Tibial nerve (tissue), 4 donors: ENCODE data around the gene MTNR1B. TPM values are rescaled to one million over a fixed set of nuclear protein-coding genes. Genes with fewer than 3 reads are reported as not detected.

Experiments used
- DNase-seq, 2 donors: peaks; one replicate each; pipeline ENCODE4 v3.0.0-alpha.2; 2019; ENCODE audit warnings: low spot score in 2 of 2
- H3K27ac ChIP-seq, 4 donors: fragments of 200-600 bp; sonication (generic) in 3 of 4; one replicate each; pipeline ENCODE4 v1.5.1; 2017 to 2019; ENCODE audit warnings: mild to moderate bottlenecking in 1 of 4
- H3K27me3 ChIP-seq, 2 donors: fragments of 200-600 bp; sonication (generic) in 1 of 2; one replicate each; pipeline versions ENCODE4 v1.5.1 to v1.6.0; 2017 to 2019
- H3K36me3 ChIP-seq, 3 donors: fragments of 200-600 bp; sonication (generic); one replicate each; pipeline ENCODE4 v1.5.1; 2018 to 2019
- H3K4me1 ChIP-seq, 4 donors: fragments of 200-600 bp; sonication (generic) in 3 of 4; one replicate each; pipeline ENCODE4 v1.5.1; 2017 to 2019
- H3K4me3 ChIP-seq, 4 donors: fragments of 200-600 bp; sonication (generic) in 3 of 4; one replicate each; pipeline ENCODE4 v1.5.1; 2017 to 2019; ENCODE audit warnings: mild to moderate bottlenecking in 1 of 4, moderate library complexity in 1 of 4
- H3K9me3 ChIP-seq, 4 donors: fragments of 200-600 bp; sonication (generic) in 3 of 4; one replicate each; pipeline ENCODE4 v1.5.1; 2017 to 2019
- EP300 ChIP-seq, 2 donors: sonication (generic); formaldehyde crosslinking; IDR thresholded peaks; one replicate each; pipeline ENCODE4 v1.6.1; 2017; ENCODE audit warnings: antibody characterized with exemption in 2 of 2, mild to moderate bottlenecking in 1 of 2
- POLR2A ChIP-seq, 2 donors: fragments of 450-650 bp; IDR thresholded peaks; one replicate each; pipeline ENCODE4 v1.6.1; 2017; ENCODE audit warnings: antibody characterized with exemption in 2 of 2, mild to moderate bottlenecking in 2 of 2, moderate library complexity in 2 of 2
- WGBS, 2 donors: methylation state at CpG; one replicate each; pipeline ENCODE4 v1.1.5; 2018; 5-methylcytosine and 5-hydroxymethylcytosine counted together
- small RNA-seq: library from RNA; depleted of rRNA; stranded (forward); fragments of <200 nt; gene quantifications from one replicate; pipeline ENCODE3, GENCODE V24; 2016
- total RNA-seq, 4 donors: library from RNA; depleted of rRNA; stranded (reverse); fragments of >200 nt; gene quantifications; one replicate each; pipeline ENCODE4 v1.1.0, GENCODE V29; 2016
- TF ChIP-seq, protein P1 (sequence below), 5 experiments: fragments of 200-600 bp in 3 of 5; fragments of 450-650 bp in 2 of 5; sonication (generic) in 3 of 5; IDR thresholded peaks; one replicate each; pipeline ENCODE4 v1.5.1; 2016 to 2019; ENCODE audit warnings: antibody characterized with exemption in 5 of 5, mild to moderate bottlenecking in 3 of 5, moderate library complexity in 2 of 5

The MTNR1B gene
- total RNA-seq, 4 donors from 2014 or later, result not detected

DNA sequence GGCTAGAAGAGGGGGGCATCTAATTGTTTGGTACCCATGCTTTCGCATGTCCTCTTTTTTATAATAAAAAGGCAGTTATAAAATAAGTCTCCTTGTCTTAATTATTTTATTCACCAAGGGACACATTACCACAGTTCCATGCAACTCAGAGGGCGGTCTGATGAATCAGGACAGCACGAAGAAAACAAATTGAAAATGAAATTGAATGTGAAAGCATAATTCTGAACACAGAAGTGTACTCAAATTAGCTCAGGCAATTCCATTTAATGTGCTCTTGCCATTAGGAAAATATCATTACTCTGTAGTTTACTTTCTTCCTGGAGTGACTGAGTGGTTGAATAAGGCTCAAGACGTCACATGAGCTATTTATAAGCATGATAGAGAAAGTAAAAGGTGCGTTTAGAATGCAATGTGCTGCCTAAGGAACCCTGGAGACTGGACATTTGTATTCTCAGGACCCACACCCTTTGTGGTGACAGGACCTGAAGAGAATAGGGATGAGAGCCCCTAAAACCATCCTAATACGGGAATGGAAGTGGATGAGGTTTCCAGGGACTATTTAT, 59.6 kb downstream of the MTNR1B start:
- DNase-seq, result no peak
- no peaks in the 10 kb centered on the region for H3K4me1 ChIP-seq
- 78 to 79% methylated on average over 6 of the region's 6 CpGs for WGBS, 2 donors
- no peaks in the 10 kb centered on the region for H3K9me3 ChIP-seq
- TF ChIP-seq, protein P1, sequence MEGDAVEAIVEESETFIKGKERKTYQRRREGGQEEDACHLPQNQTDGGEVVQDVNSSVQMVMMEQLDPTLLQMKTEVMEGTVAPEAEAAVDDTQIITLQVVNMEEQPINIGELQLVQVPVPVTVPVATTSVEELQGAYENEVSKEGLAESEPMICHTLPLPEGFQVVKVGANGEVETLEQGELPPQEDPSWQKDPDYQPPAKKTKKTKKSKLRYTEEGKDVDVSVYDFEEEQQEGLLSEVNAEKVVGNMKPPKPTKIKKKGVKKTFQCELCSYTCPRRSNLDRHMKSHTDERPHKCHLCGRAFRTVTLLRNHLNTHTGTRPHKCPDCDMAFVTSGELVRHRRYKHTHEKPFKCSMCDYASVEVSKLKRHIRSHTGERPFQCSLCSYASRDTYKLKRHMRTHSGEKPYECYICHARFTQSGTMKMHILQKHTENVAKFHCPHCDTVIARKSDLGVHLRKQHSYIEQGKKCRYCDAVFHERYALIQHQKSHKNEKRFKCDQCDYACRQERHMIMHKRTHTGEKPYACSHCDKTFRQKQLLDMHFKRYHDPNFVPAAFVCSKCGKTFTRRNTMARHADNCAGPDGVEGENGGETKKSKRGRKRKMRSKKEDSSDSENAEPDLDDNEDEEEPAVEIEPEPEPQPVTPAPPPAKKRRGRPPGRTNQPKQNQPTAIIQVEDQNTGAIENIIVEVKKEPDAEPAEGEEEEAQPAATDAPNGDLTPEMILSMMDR (IDR thresholded peaks at IDR 0.05), result no peak
- H3K27me3 ChIP-seq, result no peaks in the 10 kb centered on the region
- H3K4me3 ChIP-seq, result no peak overlapping the region
- no peak overlapping the region for H3K27ac ChIP-seq
- no peaks in the 10 kb centered on the region for H3K36me3 ChIP-seq

DNA sequence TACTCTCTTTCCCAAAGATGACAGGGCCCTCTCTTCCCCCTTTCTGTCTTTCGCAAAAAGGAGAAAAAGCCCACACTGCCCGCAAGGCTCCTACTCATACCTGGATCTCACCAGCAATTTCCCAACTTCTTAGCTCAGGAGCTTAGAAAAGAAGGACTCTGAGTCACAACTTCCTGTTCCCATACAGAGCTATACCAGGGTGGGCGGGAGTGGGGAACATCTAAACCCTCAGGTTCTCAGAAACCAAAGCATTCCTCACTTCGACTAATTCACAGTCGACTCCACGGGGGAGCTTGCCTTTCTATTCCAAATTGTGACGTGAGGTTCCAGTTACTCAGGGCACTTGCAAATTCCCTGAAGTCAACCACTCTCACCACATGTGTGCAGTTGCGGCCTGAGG, 61.9 kb downstream of the MTNR1B start:
- H3K36me3 ChIP-seq, result no peaks in the 10 kb centered on the region
- no peak overlapping the region for H3K27ac ChIP-seq
- H3K9me3 ChIP-seq, result no peaks in the 10 kb centered on the region
- DNase-seq, result no peak
- TF ChIP-seq POLR2A (IDR thresholded peaks at IDR 0.05), result no peak
- TF ChIP-seq EP300 (IDR thresholded peaks at IDR 0.05), result no peak
- TF ChIP-seq, protein P1 (IDR thresholded peaks at IDR 0.05), result no peak
- H3K4me1 ChIP-seq, result no peaks in the 10 kb centered on the region
- no peaks in the 10 kb centered on the region for H3K27me3 ChIP-seq
- 82 to 83% methylated on average over 8 of the region's 8 CpGs for WGBS, 2 donors
- H3K4me3 ChIP-seq, result no peak overlapping the region

Small RNAs within 50 kb of the gene (small RNA-seq; reads per million reads assigned to genes)
- not detected for gene SNRPGP16

Other genes starting within 250 kb of the MTNR1B start
- 10 to 100 TPM in 3 of 4 donors, 1 to 10 TPM in 1; 8.8 to 16.5 (median 12.6) TPM for gene SLC36A4, start 228.3 kb downstream of the MTNR1B start, total RNA-seq